Glomerular endothelial cell (primary cell): ENCODE data around the gene TMEM266. TPM values are rescaled to one million over a fixed set of nuclear protein-coding genes. Genes with fewer than 3 reads are reported as not detected.

Experiments
- DNase-seq: peaks from one replicate; pipeline ENCODE4 v3.0.0-alpha.2; 2011; ENCODE audit warnings: low read depth, low spot score; ENCODE audit errors: extremely low read depth
- total RNA-seq: library from RNA; depleted of rRNA; stranded (reverse); fragments of >200 nt; gene quantifications from 2 replicates; pipeline ENCODE4 v1.2.3, GENCODE V29; 2015

The TMEM266 gene
- total RNA-seq, 1 donor from 2014 or later = not detected

DNA sequence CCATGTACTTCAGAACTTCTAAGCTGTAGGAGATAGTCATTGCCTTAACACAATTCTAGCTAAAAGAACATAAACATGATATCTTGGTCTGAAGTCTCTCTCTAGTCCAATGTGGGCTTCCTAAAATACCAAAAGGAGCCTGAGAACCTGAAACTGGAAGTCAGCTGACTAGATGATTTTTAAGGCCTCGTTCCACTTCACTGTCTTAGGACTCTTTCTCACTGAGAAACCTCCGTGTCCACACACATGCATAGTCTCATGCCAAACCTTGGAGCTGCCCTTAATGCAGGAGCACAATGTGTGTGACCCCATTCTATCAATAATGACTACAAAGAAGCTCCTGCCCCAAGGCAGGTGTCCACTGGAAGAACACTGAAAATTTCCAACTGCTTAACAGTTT, 163.7 kb downstream of the TMEM266 start:
- DNase-seq = no peak

DNA sequence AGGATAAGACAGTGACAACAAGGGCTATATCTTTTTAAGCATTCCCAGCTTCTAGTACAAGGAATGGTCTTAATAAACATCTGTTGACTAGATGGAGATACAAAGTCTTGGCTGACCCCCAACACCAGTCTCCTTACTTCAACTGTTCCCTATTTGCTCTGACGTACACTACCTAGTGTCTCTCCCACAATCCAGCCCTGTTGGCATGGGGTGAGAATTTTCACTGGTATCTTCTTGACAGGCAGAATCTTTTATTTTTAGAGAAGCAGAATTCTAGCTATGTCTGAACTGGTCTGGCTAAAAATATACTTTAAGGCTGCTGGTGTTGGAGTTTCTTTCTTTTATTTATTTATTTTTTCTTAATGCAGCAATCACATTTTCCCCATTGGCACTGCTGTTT, 169.5 kb downstream of the TMEM266 start:
- DNase-seq = no peak

DNA sequence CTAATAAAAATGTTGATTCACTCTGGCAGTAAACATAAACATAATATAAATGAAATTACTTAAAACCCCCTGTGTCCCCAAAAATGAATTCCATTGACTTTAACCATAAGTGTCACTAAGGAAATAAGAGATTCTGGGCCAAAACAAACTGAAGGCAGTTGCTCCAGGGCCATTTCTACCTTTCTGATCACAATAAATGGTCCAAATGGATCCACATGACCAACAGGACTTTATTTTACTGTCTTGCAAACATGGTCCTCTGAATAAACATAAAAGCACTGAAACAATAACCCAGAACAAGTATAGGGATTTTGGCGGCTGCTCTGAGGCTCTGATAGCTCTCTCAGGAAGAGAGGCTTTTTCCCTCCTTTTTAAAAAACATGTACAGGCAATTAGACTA, 174.1 kb downstream of the TMEM266 start:
- no peak for DNase-seq

DNA sequence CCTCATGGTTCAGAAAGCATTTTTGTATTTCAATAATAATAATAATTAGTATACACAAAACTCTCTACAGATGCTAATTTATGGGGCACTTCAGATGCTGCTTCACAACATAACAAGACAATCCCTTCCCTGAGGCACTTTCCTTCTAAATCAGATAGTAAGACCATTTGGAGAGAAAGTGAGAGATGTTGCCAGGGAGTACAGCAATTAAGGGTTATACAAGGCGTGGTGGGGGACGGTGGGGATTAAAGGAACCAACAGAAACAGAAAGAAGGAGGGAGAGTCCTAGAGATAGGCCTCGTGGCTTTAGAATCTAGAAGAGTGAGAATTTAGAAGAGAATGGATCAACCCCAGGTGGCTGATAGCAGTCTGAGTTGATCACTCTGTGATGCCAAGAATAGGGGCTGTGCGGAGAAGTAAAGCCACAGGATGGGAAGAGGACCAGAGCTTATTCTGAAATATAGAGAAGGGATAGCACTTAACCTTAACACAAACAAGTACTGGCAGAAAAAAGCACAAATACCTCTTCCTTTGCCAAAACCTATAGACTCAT, 174.6 kb downstream of the TMEM266 start:
- DNase-seq = no peak

DNA sequence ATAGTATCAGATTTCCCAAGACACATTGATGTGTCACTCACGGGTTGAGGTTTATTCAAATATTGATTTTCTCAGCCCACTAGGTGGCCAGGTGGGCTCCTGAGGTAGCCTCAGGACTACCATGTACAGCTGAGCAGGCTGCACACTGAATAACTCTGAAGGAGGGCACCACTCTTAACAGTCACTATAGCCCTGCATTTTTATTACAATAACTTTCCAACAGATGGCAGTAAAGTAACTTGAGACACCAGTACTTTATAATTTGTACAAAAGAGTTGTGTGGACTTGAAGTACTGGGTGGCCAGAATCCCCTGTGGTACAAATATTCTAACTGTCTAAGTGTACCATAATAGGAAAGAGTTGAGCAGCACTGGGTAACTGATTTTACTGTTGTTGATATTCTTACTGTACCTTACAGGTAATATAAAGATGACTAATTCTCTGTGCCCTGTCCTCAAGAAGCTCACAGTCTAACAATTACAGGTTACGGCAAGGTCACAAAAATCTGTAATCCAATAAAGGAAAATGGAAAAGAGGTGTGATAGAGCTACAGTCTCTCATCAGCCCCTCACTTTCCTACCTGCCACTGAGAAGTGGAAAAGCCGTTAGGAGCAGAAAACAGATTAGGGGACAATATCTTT, 175.5 kb downstream of the TMEM266 start:
- DNase-seq = no peak

GRCh38 chr15:76236350-76236749, 176.6 kb downstream of the TMEM266 start:
- DNase-seq = no peak

DNA sequence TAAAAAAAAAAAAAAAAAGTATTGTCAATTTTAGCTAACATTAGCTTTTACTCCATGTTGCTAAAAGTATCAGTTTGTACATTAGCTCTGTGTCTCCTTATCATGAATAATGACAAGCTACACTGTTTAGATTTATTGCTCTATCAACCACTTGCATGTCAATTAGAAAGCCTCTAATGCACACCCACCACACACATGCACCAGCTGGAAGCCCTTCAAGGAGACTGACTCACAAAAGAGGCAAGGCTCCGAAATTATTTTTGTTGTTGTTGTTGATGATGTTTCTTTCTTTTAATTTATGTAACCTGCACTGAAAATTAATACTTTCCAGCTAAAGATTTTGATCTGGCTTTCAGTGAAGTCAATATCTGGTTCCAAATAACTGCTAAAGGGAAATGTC, 180.0 kb downstream of the TMEM266 start:
- DNase-seq = no peak

DNA sequence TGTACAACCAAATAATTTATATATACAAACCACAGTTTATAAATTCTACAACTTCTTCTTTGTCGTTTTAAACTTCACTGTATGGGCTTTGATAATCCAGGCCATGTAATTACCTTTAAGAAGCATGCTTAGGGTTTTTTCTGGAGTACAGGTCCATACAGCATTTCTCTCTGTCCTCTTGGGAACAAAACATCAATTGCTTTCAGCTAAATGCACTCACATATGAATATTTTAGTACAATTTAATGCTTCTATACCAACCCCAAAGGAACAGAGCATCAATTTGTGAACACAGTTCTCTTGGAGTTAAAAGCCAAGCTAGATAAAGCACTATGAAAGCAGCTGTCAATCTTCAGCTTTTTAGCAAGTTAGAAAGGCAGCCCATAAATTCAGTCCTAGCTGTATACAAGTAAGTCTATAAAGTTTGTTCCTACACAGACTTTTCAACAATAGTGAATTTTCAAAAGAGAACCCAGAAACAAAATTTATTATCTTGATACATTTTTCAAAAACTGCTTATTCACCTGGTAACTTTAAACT, 185.4 kb downstream of the TMEM266 start:
- no peak for DNase-seq

DNA sequence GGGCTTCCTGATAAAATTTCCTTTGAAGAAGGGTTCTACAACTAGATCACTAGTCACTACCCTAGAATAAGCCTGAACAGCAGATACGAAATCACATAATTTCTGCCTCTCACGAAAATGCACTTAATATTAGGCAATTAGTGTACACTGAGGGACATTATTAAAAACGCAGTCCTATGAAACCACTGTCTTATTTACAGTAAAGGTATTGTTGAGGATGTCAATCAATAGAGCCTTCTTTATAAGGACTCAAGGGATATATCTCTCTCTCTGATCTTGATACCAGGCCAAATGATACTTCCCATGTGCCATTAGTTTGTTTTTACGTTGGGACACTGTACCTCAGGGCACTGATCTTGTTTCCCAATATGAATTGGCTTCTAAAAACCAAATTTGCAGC, 191.9 kb downstream of the TMEM266 start:
- no peak for DNase-seq

GRCh38 chr15:76252249-76252648, 192.5 kb downstream of the TMEM266 start:
- DNase-seq = no peak

- no peak for DNase-seq
Measured at GRCh38 chr15:76253691-76254473, 194.1 kb downstream of the TMEM266 start.

Other genes with a start within 250 kb of the TMEM266 start
- 42.9 and 48.0 TPM in 2 replicates for gene UBE2Q2, start 216.5 kb upstream of the TMEM266 start, total RNA-seq
- 37.9 and 50.5 TPM in 2 replicates for gene FBXO22, start 156.1 kb upstream of the TMEM266 start, total RNA-seq
- not detected in 2 replicates for gene NRG4, start 47.6 kb upstream of the TMEM266 start, total RNA-seq